Activated naive CD8-positive, alpha-beta T cell treated with anti-CD3 and anti-CD28 coated beads, Interleukin-2, amount 50 U/mL, for 16 hours (primary cell): ENCODE results near the gene RHOH.
"Not testable (repeated sequence)": the region's sequence is repeated elsewhere in the genome, so short reads cannot be mapped to it uniquely, and the experiment has no call there.

Experiments
- DNase-seq: peaks from one replicate; pipeline ENCODE4 v3.0.0-alpha.2; 2020; ENCODE audit warnings: low read depth, low spot score

The RHOH gene

GRCh38 chr4:40261231-40262076 is 64.6 kb downstream of the RHOH start:
- no peak for DNase-seq

GRCh38 chr4:40262077-40262528 is 65.3 kb downstream of the RHOH start:
- DNase-seq: no peak

- DNase-seq: no peak
These were observed 66.0 kb downstream of the RHOH start for GRCh38 chr4:40262861-40263260.

- DNase-seq: no peak
These were observed 67.7 kb downstream of the RHOH start for GRCh38 chr4:40264497-40264896.

- no peak for DNase-seq
These were observed 68.4 kb downstream of the RHOH start for GRCh38 chr4:40264995-40265909.

GRCh38 chr4:40265910-40266274 is 69.1 kb downstream of the RHOH start:
- no peak for DNase-seq

GRCh38 chr4:40269133-40269532 is 72.3 kb downstream of the RHOH start:
- DNase-seq: no peak

GRCh38 chr4:40270609-40271008 is 73.8 kb downstream of the RHOH start:
- DNase-seq: no peak

- DNase-seq: no peak
These were observed 78.4 kb downstream of the RHOH start for GRCh38 chr4:40275065-40275730.

GRCh38 chr4:40276546-40276945 is 79.7 kb downstream of the RHOH start:
- no peak for DNase-seq

- no peak for DNase-seq
These were observed 83.8 kb downstream of the RHOH start for GRCh38 chr4:40280586-40280985.

- DNase-seq: no peak
These were observed 84.3 kb downstream of the RHOH start for GRCh38 chr4:40281099-40281498.

- DNase-seq: no peak
These were observed 85.1 kb downstream of the RHOH start for GRCh38 chr4:40281913-40282312.

GRCh38 chr4:40282857-40283256 is 86.0 kb downstream of the RHOH start:
- DNase-seq: not testable (repeated sequence)

GRCh38 chr4:40283413-40283812 is 86.6 kb downstream of the RHOH start:
- DNase-seq: no peak

- peak; percentile 60 for DNase-seq
These were observed 87.1 kb downstream of the RHOH start for GRCh38 chr4:40283968-40284367.

- DNase-seq: no peak
These were observed 88.9 kb downstream of the RHOH start for GRCh38 chr4:40285692-40286091.

- DNase-seq: no peak
These were observed 91.7 kb downstream of the RHOH start for GRCh38 chr4:40288566-40288965.

- no peak for DNase-seq
These were observed 92.7 kb downstream of the RHOH start for GRCh38 chr4:40289366-40290188.

- not testable (repeated sequence) for DNase-seq
These were observed 93.9 kb downstream of the RHOH start for GRCh38 chr4:40290611-40291186.

GRCh38 chr4:40292313-40292759 is 95.5 kb downstream of the RHOH start:
- DNase-seq: no peak
